ENCODE data around the gene B4GALT6. TPM values are rescaled to one million over a fixed set of nuclear protein-coding genes. Genes with fewer than 3 reads are reported as not detected.

B4GALT6 gene
- total and polyA plus RNA-seq, 2 experiments from 2014 or later = 3.2 to 14.1 TPM

DNA sequence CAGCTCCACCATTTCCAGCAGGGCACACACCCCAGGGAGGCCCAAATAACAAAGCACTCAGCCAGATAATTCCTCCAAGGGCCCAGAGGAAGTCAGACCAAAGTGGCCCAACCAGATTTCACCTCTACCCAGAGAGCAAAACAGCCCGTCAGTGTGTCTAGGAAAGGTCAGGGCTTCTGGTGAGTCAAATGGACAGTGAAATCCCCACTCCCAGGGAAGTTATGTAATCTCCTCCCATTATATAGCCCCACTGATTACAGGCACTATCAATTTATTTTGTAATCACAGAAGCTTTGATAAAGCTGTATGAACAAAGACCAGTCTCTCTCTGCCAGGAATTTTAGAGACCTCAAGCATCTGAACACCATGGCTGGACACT lies 4.0 kb downstream of the B4GALT6 start:
- no peaks in the 10 kb centered on the region for H3K36me3 ChIP-seq (replicated peaks; ENCODE audit: insufficient read depth, low read depth)
- H4K20me1 ChIP-seq (ENCODE audit: insufficient read depth, poor library complexity, severe bottlenecking) = no peaks in the 10 kb centered on the region
- peaks cover 71% of the 10 kb centered on the region for H3K79me2 ChIP-seq
- no peaks in the 10 kb centered on the region for H3K9me2 ChIP-seq (replicated peaks; ENCODE audit: insufficient read depth)
- no peak for DNase-seq (ENCODE audit: low spot score)
- peaks cover 15% of the 10 kb centered on the region for H3K4me1 ChIP-seq (ENCODE audit: insufficient read depth)
- 54% methylated on average over 1 of the region's 1 CpG for WGBS (ENCODE audit: low lambda C conversion rate, missing lambda C conversion rate)
- no peak overlapping the region for H3K4me2 ChIP-seq
- no peaks in the 10 kb centered on the region for H3K9me3 ChIP-seq (ENCODE audit: low read depth)
- no peak overlapping the region for H3K27ac ChIP-seq
- H2AFZ ChIP-seq = no peak overlapping the region
- no peak for TF ChIP-seq EZH2 (IDR thresholded peaks at IDR 0.05; ENCODE audit: borderline replicate concordance)
- TF ChIP-seq, protein P1, sequence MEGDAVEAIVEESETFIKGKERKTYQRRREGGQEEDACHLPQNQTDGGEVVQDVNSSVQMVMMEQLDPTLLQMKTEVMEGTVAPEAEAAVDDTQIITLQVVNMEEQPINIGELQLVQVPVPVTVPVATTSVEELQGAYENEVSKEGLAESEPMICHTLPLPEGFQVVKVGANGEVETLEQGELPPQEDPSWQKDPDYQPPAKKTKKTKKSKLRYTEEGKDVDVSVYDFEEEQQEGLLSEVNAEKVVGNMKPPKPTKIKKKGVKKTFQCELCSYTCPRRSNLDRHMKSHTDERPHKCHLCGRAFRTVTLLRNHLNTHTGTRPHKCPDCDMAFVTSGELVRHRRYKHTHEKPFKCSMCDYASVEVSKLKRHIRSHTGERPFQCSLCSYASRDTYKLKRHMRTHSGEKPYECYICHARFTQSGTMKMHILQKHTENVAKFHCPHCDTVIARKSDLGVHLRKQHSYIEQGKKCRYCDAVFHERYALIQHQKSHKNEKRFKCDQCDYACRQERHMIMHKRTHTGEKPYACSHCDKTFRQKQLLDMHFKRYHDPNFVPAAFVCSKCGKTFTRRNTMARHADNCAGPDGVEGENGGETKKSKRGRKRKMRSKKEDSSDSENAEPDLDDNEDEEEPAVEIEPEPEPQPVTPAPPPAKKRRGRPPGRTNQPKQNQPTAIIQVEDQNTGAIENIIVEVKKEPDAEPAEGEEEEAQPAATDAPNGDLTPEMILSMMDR (IDR thresholded peaks at IDR 0.05; ENCODE audit: poor library complexity) = no peak
- no peak for TF ChIP-seq EZH2phosphoT487 (IDR thresholded peaks at IDR 0.05; ENCODE audit: low read depth, severe bottlenecking, unreplicated experiment)
- no peak overlapping the region for H3K4me3 ChIP-seq
- H3K27me3 ChIP-seq = no peaks in the 10 kb centered on the region

DNA sequence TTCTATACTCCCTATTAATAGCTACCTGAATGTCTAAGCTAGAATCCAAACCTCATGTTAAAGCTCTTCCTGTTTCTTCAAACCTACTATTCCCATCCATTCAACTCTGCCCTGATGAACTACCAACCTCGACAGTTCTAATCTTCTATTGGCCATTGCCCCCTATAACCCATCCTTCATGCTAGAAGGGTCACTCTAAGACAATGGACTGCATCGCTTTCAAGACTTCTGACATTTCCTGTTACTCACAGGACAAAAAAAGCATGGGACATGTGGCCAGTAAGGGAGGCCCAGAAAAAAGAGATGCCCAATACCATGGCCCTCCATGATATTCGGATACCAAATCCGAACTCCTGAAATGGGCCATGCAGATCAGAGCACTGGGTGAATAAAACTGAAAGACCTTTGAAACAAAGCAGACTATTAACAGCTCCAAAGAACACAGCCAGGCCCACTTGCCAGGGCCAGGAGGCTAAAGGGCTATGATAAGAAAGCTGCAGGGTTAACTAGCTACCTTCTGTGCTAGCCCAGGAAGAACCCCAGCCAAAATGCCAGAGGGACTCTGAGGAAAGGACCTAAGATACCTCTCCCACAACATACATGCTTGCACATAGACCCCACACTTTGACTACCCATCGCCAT lies 4.5 kb downstream of the B4GALT6 start:
- Histone ChIP-seq H3K4me1 (ENCODE audit: insufficient read depth) (peaks cover 15% of the 10 kb centered on the region), H2AFZ (no peak overlapping the region), H3K9me3 (ENCODE audit: low read depth) (no peaks in the 10 kb centered on the region), H3K4me3 (no peak overlapping the region), H3K27me3 (no peaks in the 10 kb centered on the region), H3K36me3 (replicated peaks; ENCODE audit: insufficient read depth, low read depth) (no peaks in the 10 kb centered on the region), H3K9me2 (replicated peaks; ENCODE audit: insufficient read depth) (no peaks in the 10 kb centered on the region), H4K20me1 (ENCODE audit: insufficient read depth, poor library complexity, severe bottlenecking) (no peaks in the 10 kb centered on the region), H3K79me2 (peaks cover 71% of the 10 kb centered on the region), H3K4me2 (no peak overlapping the region), H3K27ac (no peak overlapping the region)
- WGBS (ENCODE audit: low lambda C conversion rate, missing lambda C conversion rate) = 95% methylated on average over 5 of the region's 5 CpGs
- TF ChIP-seq, protein P1 (IDR thresholded peaks at IDR 0.05; ENCODE audit: poor library complexity) = no peak
- TF ChIP-seq EZH2phosphoT487 (IDR thresholded peaks at IDR 0.05; ENCODE audit: low read depth, severe bottlenecking, unreplicated experiment) = no peak
- no peak for TF ChIP-seq EZH2 (IDR thresholded peaks at IDR 0.05; ENCODE audit: borderline replicate concordance)
- DNase-seq (ENCODE audit: low spot score) = no peak

DNA sequence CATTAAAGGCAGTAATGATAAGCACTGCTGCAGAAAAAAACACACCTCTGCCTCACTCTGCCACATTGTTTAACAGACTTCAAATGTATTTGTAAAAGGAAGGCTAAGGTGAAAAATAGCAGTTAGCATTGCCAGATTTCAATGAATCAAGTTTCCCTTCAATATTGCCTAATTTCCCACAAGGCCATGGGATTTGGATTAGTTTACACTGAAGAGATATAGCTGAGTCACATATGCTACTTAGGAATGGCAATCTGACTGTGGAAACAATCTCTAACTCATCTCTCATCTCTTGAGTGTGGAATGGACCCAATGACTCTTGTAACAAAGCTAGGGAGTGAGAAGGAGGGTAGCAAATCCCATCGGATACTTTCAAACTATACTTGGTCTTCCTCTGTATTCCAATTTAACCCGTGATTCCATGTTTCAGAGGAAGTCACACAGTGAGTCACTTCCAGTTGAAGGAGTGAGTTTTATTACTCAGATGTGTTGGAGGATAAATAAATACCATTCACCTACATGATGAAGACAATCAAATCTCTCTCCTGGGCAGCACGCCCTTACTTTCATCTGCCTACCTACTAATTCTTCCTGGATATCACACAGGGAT lies 5.1 kb downstream of the B4GALT6 start:
- no peak overlapping the region for H2AFZ ChIP-seq
- WGBS (ENCODE audit: low lambda C conversion rate, missing lambda C conversion rate) = 79% methylated on average over 3 of the region's 3 CpGs
- TF ChIP-seq EZH2phosphoT487 (IDR thresholded peaks at IDR 0.05; ENCODE audit: low read depth, severe bottlenecking, unreplicated experiment) = no peak
- TF ChIP-seq EZH2 (IDR thresholded peaks at IDR 0.05; ENCODE audit: borderline replicate concordance) = no peak
- TF ChIP-seq, protein P1 (IDR thresholded peaks at IDR 0.05; ENCODE audit: poor library complexity) = no peak
- no peaks in the 10 kb centered on the region for H4K20me1 ChIP-seq (ENCODE audit: insufficient read depth, poor library complexity, severe bottlenecking)
- no peaks in the 10 kb centered on the region for H3K36me3 ChIP-seq (replicated peaks; ENCODE audit: insufficient read depth, low read depth)
- H3K4me1 ChIP-seq (ENCODE audit: insufficient read depth) = peaks cover 15% of the 10 kb centered on the region
- no peaks in the 10 kb centered on the region for H3K9me3 ChIP-seq (ENCODE audit: low read depth)
- H3K27ac ChIP-seq = peak overlapping the region; percentile 30
- H3K9me2 ChIP-seq (replicated peaks; ENCODE audit: insufficient read depth) = no peaks in the 10 kb centered on the region
- peaks cover 75% of the 10 kb centered on the region for H3K79me2 ChIP-seq
- peak overlapping the region; percentile 7 for H3K4me2 ChIP-seq
- no peak overlapping the region for H3K4me3 ChIP-seq
- DNase-seq (ENCODE audit: low spot score) = no peak
- no peaks in the 10 kb centered on the region for H3K27me3 ChIP-seq

Measured in hepatocyte (in vitro differentiated cells).